CMK (cell line): Measurements from ENCODE around the gene EVC2.

Source experiments
- DNase-seq: peaks from one replicate; pipeline ENCODE4 v3.0.0-alpha.2; 2010; ENCODE audit warnings: low read depth

The EVC2 gene, protein sequence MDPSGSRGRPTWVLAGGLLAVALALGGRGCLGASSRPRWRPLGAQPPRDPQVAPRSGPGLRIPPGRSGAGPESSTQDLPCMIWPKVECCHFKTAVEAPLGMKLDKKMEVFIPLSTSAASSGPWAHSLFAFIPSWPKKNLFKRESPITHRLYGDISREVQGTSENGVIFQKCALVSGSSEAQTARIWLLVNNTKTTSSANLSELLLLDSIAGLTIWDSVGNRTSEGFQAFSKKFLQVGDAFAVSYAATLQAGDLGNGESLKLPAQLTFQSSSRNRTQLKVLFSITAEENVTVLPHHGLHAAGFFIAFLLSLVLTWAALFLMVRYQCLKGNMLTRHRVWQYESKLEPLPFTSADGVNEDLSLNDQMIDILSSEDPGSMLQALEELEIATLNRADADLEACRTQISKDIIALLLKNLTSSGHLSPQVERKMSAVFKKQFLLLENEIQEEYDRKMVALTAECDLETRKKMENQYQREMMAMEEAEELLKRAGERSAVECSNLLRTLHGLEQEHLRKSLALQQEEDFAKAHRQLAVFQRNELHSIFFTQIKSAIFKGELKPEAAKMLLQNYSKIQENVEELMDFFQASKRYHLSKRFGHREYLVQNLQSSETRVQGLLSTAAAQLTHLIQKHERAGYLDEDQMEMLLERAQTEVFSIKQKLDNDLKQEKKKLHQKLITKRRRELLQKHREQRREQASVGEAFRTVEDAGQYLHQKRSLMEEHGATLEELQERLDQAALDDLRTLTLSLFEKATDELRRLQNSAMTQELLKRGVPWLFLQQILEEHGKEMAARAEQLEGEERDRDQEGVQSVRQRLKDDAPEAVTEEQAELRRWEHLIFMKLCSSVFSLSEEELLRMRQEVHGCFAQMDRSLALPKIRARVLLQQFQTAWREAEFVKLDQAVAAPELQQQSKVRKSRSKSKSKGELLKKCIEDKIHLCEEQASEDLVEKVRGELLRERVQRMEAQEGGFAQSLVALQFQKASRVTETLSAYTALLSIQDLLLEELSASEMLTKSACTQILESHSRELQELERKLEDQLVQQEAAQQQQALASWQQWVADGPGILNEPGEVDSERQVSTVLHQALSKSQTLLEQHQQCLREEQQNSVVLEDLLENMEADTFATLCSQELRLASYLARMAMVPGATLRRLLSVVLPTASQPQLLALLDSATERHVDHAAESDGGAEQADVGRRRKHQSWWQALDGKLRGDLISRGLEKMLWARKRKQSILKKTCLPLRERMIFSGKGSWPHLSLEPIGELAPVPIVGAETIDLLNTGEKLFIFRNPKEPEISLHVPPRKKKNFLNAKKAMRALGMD

DNA sequence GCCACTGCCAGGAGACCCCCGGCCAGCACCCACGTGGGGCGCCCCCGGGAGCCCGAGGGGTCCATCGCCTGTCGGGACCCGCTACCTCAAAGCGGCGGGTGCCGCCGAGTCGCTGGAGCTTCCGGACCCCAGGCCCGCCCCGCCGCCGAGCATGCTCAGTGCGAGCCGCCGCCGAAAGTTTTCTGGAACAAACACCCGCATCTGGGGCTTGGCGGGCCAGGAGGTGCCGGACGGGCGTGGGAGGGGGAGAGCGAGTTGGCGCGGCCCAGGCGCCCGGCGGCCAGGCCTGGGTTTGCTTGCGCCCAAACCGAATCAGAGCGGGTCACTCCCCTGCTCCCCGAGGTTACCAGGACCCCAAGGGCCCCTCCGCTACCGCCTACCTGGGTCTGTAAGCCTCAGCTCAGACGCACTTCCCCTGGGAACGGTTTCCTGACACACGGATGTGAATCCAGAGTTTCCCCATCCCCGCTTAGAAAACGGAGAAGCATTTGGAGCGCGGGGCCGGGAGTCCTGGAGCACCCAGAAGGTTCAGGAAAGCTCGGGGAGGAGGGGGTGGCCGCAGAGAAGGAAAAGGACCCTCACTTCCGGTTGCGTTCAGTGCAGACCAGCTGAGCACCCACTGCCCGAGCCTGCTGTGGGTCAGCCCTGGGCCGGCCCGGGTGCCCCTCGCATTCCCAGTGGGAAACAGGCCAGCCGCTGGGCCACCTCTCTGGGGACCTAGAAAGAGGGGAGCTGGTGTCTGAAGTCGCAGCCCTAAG, at the start of gene EVC2:
Gene EVC2, minus strand, starts transcription at position 111 of the 758 bp plus-strand sequence. Its CDS starts 46 bp downstream, at position 65.
- no peak for DNase-seq

DNA sequence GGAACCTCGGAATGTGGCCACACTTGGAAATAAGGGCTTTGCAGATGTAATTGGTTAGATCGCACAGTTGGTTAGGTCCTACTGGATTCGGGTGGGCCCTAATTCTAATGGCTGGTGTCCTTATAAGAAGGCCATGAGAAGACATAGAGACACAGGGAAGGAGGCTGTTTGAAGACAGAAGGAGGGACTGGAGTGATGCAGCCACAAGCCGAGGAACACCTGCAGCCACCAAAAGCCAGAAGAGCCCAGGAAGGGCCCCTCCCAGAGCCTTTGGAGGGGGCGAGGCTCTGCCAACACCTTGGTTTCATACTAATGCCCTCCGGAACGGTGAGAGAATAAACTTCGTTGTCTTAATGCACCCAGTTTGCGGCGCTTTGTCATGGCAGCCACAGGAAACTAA, 49.6 kb upstream of the EVC2 start:
- DNase-seq, result no peak

DNA sequence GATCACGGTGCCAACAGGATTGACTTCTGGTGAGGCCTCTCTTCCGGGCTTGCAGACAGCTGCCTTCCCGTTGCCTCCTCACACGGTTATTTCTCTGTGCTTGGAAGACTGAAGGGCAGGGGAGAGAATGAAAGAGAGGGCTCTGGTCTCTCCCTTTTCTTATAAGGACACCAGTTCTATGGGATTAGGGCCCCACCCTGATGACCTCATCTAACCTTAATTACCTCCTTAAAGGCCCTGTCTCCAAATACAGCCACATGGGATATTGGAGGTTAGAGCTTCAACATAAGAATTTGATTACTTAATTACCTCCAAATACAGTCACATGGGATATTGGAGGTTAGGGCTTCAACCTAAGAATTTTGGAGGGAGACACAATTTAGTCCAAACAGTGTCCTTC, 49.2 kb upstream of the EVC2 start:
- DNase-seq, result no peak

DNA sequence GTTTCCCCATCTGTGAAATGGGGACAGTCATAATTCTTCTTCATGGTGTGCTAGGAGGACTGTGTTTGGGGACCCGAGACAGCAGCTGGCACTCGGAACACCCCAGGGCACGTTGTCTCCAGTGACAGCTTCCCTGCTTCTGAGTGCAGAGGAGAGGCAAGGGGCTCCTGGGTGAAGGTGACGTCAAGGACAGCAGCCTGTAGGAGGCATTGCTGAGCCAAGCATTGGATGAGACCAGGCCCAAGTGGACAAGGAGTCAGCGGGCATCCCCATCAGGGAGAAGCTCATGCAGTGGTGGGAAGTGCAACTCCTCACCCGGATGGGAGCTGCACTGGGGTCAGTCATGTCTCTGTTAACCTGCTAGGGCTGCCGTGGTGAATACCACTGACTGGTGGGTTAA, 48.7 kb upstream of the EVC2 start:
- no peak for DNase-seq

DNA sequence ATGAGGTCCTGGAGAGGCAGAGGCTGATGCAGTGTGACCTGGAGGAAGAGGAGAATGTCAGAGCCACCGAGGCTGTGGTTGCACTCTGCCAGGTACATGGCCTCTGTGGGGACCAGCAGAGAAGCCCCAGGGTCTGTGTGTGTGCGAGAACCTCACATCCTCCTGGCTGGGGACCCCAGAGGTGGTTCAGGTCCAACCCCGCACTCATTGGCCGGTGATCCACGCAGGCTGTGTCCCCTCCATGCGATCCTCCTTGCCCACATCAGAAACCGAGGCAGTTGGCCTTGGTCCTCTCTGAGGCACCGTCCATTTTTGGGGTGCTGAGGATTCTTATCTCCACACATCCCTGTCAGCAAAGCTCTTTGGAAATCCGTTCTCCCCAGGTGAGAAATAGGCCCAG, 47.9 kb upstream of the EVC2 start:
- no peak for DNase-seq

DNA sequence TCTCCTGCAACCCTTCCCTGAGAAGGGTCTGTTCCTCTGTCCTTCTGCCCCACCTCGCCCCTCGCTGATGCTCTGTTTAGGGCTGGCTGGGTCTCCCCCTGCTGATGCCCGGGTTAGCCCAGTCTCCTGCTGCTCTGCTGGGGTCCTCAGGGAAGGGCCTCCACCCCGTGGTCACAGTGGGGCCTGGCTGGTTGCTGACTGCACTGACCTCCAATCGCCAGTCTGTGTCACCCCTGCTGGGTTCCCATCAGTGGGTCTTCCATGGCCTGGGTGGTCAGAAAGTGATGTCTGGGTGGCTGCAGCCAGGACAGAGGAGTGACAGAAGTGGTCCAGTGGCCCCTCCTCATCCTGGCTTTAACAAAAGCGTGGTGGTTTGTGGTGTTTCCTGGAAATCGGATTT, 47.3 kb upstream of the EVC2 start:
- no peak for DNase-seq

DNA sequence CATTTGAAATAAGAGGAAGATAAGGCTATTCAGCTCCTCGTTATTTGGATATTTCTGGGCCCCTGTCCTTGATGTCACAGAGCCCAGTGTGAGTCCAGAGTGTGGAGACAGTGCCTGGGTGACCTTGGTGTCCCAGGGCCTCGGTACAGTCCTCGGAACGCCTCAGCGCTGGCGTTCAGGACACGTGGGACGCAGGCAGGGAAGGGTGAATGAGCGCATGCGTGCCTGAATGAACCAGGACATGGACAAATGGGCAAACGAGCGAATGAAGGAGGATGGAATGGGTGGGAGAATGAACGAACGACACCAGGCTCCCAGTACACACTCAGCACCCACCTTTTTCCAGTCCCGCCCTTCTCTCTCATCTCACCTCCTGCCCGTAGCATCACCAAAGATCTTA, 46.8 kb upstream of the EVC2 start:
- no peak for DNase-seq

DNA sequence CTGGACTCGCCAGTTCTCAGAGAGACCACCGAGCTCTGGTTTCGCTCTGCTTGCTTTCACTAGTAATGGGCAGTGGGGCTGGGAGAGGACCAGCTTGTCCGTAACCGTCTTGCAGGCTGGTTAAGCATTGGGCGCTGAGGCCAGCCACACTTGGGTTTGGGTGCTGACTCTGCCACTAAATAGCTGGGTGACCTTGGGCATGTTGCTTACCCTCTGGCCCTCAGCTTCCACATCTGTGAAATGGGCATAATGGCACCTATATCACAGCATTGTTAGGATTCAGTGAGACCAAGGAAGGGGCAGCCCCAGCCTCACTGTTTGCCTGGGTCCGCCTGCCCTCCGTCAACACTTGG, 46.1 kb upstream of the EVC2 start:
- no peak for DNase-seq

DNA sequence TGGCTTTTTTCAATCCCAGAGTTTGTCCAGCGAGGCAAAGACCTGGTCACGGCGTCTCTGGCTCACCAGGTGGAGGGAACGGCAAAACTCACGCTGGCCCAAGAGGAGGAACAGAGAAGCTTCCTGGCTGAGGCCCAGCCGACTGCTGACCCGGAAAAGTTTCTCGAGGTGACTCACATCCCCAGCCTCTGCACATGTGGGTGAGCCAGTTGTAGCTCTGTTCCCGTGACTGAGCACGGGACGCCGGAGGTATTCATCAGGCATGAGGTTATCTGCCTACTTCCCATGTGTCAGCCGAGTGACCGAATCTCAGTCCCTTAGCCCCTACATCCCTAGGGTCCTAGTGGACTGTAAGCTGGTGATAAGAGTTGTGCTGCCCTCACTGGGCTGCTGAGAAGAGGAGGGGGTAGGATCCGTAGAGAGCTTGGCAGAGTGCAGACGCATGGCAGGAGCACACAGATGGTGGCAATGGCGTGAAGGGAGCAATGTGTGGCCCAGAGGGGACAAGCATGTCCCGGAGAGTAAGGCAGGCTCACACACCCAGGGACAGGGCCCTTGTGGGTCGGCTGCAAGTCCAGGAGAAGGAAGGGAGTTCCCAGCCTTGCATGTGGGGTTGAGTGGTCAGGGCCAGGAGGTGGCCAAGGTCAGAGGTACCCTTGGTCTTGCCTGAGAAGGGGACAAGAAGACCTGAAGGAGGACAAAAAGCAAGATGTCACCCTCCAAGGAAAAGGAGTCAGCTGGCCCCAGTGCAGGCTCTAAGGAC, 45.6 kb upstream of the EVC2 start:
- no peak for DNase-seq

DNA sequence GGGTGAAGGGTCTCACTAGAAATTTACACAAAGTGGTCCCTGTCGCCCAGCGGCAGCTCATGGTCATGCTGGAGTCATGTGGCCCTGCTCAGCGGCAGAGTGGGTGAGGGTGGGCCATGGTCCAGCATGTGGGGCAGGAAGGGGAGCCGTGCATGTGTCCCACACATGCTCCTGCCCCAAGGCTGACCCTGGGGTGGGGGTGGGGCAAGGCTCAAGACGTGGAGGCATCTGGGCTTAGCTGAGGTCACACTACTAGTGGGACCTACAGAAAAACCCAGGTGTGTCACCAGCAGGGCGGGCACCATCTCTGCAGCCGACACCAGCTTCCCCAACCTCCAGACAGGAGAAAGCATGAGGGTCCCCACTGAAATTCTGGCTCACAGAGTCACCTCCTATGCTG, 45.0 kb upstream of the EVC2 start:
- DNase-seq, result no peak

DNA sequence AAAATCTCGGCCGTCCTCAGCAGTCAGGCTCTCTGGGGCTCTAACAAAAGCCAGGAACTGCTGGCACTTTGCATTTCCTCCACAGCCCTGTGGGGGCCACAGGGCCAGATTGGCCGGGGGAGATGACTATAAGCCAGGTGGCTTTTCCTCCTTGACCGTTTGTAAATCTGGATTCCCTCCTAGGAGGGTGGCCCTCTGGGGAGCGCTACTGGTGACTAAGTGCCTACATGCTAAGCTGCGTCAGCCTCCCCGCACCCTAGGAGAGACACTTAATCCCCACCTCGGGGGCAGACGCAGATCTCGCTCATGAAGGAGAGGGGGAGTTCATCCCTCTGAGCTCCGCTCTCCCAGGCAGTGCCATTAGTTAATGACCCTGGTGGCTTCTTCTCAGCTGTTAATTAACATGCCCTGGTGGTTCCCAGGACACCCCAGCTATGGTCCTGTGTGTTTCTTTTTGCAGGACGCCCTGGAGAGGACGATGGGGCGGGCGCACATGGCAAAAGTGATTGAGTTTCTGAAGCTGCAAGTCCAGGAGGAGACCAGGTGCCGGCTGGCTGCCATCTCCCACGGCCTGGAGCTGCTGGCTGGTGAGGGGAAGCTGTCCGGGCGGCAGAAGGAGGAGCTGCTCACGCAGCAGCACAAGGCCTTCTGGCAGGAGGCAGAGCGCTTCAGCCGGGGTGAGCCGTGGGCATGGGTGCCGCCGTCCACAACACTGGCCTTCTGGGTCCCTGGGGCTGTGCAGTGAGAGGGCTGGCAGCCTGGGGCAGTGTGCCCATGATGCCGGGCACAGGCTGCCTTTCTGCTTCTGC, 44.2 kb upstream of the EVC2 start:
- no peak for DNase-seq

DNA sequence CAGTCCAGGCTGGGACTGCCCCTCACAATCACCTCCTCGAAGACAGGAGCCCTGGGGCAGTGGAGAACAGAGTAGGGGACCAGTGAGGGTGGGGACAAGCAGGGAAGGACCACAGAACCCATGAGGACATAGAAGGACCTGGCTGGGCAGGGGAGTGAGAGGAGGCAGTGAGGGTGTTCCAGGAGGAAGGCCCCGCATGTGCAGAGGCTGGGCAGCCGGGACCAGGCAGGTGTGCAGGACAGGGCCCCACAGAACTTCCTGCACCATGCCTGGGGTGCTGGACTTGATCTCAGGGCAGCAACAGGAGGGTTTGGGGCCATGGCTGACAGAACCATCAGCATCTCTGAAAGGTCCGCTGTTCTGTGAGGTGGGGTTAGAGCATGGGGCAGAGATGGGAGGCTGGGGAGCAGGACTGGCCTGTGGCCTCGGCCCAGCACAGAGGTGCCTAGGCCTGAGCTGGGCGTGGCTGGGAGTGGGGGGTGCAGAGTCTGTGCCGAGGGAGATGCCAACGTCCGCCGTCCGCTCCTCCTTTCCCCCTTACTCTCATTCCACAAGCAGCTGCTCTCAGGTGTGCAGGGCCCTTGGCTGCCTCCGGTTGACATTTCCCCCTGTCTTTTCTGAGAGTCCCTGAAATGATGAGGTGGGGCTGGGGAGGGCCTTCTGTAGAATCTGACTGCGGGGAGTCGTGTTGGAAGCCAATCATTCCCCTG, 43.5 kb upstream of the EVC2 start:
- no peak for DNase-seq

DNA sequence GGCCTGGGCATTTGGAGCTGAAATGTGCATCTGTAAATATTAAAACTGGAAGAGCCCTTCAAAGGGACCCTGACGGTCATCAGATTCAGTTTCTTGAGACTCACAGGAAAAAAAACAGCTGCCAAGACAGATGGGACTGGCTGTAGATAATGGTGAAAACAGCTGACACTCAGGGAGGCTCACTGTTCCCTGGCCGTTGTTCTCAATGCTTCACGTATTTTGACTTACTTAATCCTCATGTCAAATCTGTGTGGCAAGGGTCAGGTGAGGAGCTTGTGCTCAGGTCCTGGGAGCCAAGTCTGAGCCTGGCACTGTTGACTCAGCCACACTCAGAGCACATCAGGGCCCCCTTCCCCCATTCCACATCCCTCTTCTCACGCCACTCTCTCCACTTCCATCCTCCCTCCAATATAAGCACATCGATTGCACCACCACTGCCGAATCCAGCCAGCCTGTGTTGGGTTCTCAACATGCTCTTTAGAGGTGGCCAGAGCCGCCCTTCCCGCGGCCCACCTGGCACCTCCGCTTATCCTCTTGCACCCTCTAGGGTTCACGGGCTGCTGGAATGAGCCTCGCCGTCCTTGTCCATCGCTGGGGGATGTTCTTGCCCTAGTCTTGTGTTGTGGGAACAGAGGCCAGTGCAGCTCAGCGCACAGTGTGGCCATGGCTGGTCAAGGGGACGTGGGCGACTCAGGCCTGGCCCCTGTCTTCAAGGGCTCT, 42.7 kb upstream of the EVC2 start:
- no peak for DNase-seq

DNA sequence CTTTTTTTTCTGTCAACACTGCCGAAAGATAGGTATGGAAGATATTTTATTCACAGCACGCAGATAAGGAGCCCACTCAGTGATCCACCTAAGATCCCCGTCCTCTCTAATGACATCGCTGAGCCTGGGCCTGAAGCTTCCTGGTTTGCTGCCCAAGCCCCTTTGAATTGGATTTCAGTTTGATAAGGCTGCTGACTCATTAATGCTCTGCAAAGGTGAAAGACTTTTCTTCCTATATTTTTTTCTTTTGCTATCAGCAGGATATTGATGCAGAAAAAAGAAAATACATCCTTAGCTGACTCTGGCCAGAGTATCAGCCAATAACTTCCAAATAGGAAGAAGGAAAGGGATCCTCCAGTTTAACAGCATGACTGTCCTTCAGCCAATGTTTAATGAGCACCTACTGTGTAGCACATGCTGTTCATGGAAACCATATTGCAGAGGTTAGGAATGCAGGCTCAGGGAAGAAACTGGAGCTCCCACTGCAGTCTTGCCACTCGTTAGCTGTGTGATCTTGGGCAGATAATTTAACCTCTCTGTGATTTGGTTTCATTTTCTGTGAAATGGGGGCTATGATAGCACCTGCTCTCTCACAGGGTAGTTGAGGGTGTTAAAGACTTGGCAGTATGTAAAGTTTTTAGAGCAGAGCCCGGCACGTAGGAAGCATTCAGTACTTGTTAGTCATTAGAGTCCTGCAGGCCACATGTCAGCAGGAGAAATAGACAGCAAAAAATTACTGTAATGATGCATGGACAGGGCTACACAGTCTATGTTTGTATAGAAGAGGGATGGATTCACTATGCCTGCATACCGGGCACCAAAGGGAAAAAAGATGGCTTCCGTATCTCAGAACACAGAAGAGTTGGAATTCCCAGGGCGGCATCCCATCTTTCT, 41.9 kb upstream of the EVC2 start:
- no peak for DNase-seq

DNA sequence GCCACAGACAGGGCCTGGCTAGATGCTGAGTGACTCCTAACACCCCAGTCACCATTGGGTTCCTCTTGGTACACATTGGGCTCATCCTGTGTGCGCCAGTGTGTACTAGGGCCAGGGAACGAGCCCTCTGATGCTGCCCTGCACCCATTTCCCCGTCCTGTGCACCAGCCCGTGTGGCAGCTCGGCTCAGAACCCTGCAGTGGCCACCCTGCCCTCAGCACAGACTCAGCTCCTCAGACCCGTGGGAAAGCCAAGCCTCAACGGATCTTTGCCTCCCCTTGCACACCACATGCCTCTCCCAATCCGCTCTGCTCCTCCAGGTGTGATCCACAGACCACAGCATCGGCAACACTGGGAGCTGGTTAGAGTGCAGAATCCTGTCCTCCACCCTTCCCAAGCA, 41.2 kb upstream of the EVC2 start:
- no peak for DNase-seq

DNA sequence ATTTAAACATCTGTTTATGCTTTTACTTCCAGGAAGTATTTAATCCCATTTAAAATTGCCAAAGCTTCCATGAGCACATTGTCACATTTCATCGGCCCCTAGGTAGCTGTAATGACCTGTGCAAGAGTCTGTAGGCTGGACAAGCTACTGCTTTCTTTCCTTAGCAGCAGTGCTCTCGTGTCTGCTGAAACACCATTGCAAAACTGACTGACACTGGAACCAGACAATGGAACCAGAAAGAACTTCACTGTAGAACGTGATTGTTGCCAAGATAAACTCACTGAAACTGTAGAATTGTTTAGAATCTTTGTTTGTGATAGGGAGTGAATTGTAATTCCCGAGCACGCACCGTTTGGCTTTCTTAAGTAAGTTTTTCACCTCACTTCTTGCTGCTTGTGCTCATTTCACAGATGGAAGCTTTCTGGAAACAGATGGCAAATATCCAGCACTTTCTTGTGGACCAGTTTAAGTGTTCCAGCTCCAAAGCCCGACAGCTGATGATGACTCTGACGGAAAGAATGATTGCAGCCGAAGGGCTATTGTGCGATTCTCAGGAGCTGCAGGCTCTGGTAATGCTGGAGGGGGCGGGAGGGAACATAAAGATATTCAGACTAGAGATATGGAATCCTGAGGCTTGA, 39.5 kb upstream of the EVC2 start:
- DNase-seq, result no peak
